ENCODE data around the gene IGFLR1.
"Not testable (repeated sequence)": the region's sequence is repeated elsewhere in the genome, so short reads cannot be mapped to it uniquely, and the experiment has no call there.

IGFLR1 gene

DNA sequence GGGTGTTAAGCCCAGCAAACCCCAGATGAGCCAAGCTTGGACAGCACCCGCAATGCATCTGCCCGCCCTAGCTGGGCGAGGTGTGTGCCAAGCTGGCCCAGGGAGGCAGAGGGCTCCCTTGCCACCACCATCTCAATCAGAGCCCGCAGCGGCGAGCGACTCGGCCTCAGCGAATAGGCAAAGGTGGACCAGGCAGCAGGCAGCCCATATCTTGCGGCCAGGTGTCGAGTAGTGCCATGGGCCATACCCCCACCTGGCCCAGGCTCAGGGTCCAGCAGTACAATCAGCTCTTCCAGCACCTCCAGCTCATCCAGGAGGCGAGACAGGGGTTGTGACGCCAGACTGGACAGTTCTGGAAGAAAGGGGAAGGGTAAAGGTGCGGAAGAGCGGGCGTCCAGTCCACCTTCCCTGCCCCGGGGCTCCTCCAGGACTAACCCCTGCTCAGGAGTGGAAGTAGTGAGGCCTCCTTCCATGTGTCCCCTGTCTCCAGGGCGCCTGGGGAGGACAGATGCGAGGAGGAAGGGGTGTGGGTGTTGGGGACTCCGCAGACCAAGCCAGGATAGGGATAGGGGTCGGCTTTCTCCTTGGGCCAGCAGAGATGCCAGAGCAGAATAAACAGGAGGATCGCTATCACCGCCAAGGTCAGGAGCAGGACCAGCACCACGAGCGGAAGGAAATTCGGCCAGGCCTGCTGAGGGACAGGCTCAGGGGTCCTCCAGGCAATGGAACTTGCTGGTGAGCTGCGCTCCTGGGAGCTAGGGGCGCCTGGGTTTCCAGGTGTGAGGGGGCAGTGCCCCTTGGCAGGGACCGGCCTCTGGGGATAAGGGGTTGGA, 2.8 kb downstream of the IGFLR1 start:
- DNase-seq, result no peak

DNA sequence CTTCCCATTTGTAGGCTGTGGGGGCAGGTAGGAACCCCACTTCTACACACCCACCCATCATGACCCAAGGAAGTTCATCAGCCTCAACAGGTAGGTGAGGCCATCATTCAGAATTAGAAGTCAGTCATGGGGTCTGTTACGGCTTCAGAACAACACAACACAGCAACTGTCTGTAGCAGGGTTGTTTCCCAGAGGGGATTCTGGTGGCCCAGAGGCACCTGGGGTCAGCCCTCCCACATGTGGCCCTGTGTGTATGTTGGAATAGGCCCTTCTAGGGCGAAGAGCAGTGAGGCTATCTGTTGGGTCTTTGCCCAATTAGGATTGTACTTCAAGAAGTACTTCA, 3.4 kb downstream of the IGFLR1 start:
- DNase-seq, result no peak

DNA sequence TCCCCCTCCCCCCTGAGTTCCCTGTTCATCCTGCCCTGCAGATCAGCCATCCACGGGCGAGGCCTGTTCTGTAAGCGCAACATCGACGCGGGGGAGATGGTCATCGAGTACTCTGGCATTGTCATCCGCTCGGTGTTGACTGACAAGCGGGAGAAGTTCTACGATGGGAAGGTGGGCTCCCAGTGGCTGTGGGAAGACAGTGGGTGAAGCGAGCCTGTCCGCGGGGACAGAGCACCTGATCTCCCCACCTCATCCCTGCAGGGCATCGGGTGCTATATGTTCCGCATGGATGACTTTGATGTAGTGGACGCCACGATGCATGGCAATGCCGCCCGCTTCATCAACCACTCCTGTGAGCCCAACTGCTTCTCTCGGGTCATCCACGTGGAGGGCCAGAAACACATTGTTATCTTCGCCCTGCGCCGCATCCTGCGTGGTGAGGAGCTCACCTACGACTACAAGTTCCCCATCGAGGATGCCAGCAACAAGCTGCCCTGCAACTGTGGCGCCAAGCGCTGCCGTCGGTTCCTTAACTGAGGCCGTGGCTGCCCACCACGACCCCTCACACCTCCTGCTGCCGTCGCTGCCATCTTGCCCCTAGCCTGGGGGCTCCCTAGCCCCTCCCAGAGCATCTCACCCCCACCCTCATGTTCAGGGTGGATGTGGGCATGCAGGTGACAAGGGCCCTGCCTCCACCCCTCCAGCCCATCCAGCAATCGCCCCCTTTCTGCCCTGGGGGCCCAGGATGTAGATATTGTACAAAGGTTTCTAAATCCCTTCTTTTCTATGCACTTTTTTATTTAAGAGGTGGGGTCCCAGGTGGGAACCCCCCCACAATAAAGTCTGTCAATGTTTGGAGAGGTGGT, 4.0 kb downstream of the IGFLR1 start:
- DNase-seq, result no peak

DNA sequence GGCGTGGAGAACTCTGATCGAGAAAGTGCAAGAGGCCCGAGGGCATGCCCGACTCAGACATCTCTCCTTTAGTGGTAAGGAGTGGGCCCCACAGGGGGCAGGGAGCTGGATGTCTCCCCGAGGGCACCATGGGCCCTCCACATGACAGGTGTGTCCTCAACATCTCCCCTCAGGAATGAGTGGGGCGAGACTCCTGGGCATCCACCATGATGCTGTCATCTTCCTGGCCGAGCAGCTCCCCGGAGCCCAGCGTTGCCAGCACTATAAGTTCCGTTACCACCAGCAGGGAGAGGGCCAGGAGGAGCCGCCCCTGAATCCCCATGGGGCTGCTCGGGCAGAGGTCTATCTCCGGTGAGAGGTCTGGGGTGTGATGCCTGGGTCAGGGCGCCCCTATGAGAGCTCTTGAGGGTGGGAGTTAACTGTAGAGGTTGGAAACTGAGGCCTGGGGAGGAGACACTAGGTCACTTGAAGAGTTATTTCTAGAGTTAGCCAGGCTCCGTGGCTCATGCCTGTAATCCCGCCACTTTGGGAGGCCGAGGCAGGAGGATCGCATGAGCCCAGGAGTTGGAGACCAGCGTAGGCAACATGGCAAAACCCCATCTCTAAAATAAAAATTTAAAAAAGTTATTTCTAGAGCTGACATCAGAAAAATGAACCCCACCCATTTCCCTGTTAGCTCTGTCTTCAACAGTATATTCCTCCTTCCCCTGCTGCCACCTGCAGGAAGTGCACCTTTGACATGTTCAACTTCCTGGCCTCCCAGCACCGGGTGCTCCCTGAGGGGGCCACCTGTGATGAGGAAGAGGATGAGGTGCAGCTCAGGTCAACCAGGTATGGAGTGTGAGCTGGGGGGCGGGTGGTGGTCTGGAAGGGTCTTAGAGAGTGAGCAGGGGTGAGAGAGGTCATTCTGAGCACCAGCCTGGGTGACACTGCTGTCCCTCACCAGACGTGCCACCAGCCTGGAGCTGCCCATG, 5.1 kb downstream of the IGFLR1 start:
- peak; percentile 24 for DNase-seq

DNA sequence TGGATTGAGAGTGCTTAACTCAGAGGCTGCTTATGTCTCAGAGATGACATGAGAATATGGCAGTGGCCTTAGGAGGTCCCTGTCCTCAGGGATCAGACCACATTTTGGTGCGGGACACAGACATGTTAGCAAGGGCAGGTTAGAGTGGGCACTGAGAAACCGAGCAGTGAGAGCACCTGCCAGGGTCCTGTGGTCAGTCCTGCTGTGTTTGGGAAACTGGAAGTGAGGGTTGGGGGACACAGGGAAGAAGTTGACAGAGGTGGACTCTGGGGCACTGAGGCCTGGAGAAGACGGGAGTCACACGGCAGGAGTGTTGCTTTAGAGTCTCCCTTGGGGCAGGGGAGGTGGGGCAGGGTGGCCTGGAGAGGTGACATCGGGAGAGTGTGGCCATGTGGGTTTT, 7.4 kb downstream of the IGFLR1 start:
- no peak for DNase-seq

DNA sequence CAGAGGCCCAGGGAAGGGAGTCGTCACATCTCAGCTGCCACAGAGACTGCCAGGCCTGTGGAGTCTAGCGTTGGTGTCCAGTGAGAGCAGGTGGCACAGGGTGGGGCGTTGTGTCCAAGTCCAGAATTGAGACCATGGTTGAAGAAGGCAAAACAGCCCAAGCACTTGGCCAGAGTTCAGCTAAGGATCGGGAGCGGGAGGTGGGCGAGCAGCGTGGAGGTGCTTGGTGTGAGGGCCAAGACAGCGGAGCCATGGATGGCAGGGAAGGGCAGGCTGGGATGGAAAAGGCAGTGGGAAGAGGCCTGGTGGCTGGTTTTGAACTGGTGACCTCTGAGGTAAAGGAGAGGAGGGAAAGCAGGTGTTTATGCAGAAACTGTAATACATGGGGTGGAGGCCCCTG, 8.0 kb downstream of the IGFLR1 start:
- DNase-seq, result no peak

DNA sequence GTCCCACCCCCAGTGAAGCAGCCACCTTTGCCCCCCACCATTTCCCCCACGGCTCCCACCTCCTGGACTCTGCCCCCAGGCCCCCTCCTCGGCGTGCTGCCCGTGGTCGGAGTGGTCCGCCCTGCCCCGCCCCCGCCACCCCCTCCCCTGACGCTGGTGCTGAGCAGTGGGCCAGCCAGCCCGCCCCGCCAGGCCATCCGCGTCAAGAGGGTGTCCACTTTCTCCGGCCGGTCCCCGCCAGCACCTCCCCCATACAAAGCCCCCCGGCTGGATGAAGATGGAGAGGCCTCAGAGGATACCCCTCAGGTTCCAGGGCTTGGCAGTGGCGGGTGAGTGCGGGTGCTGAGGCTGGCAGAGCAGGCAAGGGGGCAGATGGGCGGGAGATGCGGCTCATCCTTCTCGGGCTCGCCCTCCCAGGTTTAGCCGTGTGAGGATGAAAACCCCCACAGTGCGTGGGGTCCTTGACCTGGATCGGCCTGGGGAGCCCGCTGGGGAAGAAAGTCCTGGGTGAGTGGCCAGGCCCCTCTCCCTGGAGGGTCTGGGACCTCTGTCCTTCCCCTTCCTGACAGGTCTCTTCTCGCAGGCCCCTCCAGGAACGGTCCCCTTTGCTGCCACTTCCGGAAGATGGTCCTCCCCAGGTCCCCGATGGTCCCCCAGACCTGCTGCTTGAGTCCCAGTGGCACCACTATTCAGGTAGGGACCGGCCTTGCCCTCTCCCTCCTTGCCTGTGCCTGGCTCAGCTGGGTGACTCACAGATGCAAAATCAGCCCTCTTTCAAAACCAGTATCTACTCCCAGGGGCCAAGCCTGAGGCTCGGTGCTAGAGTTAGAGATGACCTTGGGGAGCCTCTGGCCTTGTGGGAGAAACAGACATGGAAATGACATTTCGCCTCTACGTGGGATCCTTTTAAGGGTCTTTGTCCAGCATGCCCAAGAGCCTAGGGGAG, 8.8 kb downstream of the IGFLR1 start:
- no peak for DNase-seq

DNA sequence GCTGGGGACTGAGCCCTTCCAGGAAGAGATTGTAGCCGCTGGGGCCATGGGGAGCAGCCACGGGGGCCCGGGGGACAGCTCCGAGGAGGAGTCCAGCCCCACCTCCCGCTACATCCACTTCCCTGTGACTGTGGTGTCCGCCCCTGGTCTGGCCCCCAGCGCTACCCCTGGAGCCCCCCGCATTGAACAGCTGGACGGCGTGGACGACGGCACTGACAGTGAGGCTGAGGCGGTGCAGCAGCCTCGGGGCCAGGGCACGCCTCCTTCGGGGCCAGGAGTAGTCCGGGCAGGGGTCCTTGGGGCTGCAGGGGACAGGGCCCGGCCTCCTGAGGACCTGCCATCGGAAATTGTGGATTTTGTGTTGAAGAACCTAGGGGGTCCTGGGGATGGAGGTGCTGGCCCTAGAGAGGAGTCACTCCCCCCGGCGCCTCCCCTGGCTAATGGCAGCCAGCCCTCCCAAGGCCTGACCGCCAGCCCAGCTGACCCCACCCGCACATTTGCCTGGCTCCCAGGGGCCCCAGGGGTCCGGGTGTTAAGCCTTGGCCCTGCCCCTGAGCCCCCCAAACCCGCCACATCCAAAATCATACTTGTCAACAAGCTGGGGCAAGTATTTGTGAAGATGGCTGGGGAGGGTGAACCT, 9.6 kb downstream of the IGFLR1 start:
- DNase-seq, result no peak

DNA sequence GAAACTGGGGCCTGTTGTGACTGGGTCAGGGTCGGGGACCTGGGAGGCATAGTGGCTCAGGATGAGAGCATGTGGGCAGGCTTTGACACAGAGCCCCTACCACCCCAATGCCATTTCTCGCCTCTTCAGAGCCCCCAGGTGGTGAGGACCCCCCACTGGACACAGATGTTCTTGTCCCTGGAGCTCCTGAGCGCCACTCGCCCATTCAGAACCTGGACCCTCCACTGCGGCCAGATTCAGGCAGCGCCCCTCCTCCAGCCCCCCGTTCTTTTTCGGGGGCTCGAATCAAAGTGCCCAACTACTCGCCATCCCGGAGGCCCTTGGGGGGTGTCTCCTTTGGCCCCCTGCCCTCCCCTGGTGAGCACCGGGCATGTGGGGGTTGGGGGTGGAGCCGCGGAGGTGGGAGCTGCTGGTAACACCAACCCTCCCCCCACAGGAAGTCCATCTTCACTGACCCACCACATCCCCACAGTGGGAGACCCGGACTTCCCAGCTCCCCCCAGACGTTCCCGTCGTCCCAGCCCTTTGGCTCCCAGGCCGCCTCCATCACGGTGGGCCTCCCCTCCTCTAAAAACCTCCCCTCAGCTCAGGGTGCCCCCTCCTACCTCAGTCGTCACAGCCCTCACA, 10.4 kb downstream of the IGFLR1 start:
- no peak for DNase-seq

DNA sequence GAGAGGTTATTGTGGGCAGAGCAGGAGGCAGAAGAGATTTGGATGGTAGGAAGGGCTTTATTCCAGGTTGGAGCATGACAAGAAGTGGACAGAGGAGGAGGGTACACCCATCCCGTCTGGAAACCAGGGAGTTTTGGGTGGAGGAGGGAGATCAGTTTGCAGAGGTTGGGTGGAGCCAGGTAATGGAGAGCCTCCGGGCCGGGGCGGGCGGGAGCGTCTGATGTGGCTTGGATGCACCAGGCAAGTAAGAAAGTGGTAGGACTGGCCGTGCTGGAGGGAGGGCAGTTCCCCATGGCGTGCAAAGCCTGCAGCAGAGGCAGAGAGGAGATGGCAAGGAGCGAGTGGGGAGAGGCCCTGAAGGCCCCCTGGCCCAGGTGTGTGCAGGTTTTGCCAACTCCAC, 10.9 kb downstream of the IGFLR1 start:
- no peak for DNase-seq

DNA sequence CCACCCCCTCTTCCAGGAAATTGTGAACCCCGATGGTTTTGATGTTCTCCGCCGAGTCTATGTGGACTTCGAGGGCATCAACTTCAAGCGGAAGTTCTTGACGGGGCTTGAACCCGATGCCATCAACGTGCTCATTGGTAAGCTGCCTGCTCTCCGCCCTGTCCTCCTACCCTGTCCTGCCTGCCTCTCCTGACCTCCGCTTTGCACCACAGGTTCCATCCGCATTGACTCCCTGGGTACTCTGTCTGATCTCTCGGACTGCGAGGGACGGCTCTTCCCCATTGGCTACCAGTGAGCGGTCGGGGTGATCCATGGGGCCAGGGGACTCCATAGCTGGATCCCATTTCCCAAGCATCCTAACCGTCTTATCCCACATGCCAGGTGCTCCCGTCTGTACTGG, 11.9 kb downstream of the IGFLR1 start:
- DNase-seq, result no peak

DNA sequence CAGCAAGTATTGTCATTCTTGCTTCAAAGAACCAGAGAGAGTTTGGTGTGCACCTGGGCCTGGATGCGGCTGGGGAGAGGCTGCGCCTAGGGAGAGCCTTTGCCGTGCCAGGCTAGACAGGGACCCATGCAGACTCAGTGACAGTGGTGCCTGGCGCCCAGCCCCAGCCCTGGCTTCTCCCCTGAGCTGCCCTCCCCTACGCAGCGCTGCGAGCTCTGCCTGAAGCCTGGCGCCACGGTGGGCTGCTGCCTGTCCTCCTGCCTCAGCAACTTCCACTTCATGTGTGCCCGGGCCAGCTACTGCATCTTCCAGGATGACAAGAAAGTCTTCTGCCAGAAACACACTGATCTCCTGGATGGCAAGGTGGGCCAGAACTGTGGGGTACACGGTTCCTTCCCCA, 12.5 kb downstream of the IGFLR1 start:
- DNase-seq, result no peak

DNA sequence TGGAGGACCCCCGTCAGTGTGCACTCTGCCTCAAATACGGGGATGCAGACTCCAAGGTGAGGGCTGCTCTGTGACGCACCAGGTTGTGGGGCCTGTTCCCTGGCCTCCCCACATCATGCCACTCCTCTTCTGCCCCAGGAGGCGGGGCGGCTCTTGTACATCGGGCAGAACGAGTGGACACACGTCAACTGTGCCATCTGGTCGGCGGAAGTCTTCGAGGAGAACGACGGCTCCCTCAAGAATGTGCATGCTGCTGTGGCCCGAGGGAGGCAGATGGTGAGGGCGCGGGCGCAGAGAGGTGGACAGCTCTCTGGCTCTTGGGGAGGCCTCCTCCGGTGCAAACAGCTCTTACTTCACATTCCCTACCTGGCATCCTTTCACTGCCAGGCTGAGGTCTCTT, 13.2 kb downstream of the IGFLR1 start:
- no peak for DNase-seq

DNA sequence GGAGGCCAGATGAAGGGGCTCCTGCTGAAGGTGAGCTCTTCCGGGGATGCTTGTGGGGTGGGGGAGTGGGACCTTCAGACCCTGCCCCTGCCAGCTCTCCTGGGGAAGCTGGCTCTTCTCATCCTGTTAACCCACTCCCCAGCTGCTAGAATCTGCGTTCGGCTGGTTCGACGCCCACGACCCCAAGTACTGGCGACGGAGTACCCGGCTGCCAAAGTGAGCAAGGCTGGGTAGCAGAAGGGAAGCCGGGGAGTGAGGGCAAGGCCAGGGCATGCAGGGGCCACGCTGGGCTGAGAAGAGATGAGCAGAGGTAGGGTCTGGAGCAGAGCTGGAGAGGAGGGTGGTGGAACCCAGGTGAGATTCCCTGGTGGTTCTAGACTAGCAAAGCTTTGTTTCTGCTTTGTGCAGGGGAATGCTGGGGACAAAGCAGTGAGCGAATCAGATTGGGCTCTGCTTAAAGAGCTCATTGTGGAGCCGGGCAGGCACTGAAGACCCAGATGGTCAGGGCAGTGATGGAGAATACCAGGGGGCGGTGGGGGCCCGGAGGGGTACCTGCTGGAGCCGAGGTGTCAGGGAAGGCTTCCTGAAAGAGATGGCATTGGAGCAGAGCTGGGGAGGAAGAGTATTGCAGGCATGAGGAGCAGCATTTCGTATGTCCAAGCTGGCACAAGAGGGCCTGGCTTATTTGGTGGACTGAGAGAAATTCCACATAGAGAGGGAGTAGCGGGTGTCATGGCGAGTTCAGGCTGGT, 14.1 kb downstream of the IGFLR1 start:
- no peak for DNase-seq

DNA sequence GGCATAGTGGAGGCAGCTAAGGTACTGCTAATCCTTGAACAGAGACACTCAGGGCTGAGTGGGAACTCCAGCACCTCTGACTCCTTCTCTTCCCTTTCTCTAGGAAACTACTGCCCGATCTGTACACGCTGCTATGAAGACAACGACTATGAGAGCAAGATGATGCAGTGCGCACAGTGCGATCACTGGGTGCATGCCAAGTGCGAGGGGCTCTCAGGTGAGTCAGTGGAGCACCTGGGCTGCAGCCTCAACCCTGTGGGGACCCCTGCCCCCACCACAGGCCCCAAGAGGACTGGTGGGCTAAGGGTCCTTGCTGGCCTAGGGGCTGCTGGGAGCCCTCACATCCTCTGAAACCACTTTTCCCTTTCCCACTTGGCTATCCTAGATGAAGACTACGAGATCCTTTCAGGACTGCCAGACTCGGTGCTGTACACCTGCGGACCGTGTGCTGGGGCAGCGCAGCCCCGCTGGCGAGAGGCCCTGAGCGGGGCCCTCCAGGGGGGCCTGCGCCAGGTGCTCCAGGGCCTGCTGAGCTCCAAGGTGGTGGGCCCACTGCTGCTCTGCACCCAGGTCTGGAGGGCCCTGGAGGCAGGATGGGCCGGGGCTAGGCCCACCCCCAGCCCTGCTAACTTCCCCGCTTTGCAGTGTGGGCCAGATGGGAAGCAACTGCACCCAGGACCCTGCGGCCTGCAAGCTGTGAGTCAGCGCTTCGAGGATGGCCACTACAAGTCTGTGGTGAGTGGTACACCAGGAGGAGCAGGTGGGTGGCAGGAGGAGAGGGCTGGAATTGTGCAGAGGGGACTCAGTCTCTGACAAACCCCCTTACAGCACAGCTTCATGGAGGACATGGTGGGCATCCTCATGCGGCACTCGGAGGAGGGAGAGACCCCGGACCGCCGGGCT, 14.9 kb downstream of the IGFLR1 start:
- DNase-seq, result no peak

DNA sequence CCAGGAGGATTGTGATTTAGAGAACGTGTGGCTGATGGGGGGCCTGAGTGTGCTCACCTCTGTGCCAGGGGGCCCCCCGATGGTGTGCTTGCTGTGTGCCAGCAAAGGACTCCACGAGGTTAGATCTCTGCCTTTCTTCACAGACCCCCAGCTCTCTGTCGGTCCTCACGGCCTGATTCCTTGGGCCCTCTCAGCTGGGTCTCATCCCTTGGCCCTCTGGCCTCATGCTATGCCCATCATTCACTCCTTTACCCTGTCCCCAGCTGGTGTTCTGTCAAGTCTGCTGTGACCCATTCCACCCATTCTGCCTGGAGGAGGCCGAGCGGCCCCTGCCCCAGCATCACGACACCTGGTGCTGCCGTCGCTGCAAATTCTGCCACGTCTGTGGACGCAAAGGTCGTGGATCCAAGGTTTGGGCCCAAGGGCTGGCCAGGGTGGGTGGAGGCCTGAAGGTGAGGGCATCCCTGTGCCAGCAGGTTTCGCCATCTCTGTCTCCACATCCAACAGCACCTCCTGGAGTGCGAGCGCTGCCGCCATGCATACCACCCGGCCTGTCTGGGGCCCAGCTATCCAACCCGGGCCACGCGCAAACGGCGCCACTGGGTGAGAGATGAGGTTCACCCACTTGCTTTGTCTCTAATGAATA, 16.9 kb downstream of the IGFLR1 start:
- no peak for DNase-seq

DNA sequence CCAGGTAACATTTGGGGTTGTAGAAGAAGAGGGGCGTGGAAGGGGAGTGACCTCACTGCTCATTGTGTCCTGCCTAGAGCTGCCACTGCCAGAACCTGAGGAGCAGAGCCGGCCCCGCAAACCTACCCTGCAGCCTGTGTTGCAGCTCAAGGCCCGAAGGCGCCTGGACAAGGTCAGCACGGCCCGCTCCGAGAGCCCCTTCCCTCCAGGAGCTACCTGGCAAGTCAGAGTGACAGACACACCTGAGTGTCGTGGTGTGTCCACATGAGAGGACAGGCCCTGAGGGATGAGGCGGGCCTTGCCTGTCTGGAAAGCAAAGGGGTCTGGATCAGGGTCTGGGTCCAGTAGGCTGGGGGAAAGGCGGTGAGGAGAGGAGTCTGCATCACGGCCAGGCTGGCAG, 17.7 kb downstream of the IGFLR1 start:
- no peak for DNase-seq

DNA sequence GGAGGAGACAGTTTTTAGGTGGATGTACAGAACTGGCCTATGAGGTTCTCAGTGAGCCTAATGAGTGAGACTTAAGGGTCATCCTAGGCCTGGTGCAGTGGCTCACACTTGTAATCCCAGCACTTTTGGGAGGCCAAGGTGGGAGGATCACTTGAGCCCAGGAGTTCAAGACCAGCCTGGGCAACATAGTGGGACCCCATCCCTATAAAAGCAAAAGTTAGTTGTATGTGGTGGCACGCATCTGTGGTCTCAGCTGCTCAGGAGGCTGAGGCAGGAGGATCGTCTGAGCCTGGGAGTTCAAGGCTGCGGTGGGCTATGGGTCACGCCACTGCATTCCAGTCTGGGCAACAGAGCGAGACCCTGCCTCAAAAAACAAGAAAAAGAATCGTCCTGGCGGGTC, 18.1 kb downstream of the IGFLR1 start:
- not testable (repeated sequence) for DNase-seq

DNA sequence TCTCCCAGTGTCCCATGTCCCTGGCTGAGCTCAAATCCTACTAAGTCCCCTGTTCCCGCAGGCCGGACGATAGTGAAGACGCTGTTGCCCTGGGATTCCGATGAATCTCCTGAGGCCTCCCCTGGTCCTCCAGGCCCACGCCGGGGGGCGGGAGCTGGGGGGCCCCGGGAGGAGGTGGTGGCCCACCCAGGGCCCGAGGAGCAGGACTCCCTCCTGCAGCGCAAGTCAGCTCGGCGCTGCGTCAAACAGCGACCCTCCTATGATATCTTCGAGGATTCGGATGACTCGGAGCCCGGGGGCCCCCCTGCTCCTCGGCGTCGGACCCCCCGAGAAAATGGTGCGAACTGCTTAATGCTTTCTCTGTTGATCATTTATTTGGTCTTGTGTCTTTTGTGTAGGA, 18.6 kb downstream of the IGFLR1 start:
- DNase-seq, result no peak

All from activated CD4-positive, alpha-beta T cell treated with anti-CD3 and anti-CD28 coated beads, Interleukin-2, amount 50 U/mL, for 16 hours (primary cell).